Glomerular endothelial cell (primary cell): Measurements from ENCODE around the gene PTPRN2. TPM values are rescaled to one million over a fixed set of nuclear protein-coding genes. Genes with fewer than 3 reads are reported as not detected.

Experiments
- DNase-seq: peaks from one replicate; pipeline ENCODE4 v3.0.0-alpha.2; 2011; ENCODE audit warnings: low read depth, low spot score; ENCODE audit errors: extremely low read depth
- total RNA-seq: library from RNA; depleted of rRNA; stranded (reverse); fragments of >200 nt; gene quantifications from 2 replicates; pipeline ENCODE4 v1.2.3, GENCODE V29; 2015

PTPRN2 gene
- total RNA-seq, 1 donor from 2014 or later = 10.0 TPM

GRCh38 chr7:157813741-157814661, 773.6 kb downstream of the PTPRN2 start:
- DNase-seq = no peak

- DNase-seq = no peak
Observed at GRCh38 chr7:157813053-157813452, 774.6 kb downstream of the PTPRN2 start.

GRCh38 chr7:157811946-157812345, 775.7 kb downstream of the PTPRN2 start:
- DNase-seq = no peak

- DNase-seq = no peak
Observed at GRCh38 chr7:157809863-157810851, 777.5 kb downstream of the PTPRN2 start.

DNA sequence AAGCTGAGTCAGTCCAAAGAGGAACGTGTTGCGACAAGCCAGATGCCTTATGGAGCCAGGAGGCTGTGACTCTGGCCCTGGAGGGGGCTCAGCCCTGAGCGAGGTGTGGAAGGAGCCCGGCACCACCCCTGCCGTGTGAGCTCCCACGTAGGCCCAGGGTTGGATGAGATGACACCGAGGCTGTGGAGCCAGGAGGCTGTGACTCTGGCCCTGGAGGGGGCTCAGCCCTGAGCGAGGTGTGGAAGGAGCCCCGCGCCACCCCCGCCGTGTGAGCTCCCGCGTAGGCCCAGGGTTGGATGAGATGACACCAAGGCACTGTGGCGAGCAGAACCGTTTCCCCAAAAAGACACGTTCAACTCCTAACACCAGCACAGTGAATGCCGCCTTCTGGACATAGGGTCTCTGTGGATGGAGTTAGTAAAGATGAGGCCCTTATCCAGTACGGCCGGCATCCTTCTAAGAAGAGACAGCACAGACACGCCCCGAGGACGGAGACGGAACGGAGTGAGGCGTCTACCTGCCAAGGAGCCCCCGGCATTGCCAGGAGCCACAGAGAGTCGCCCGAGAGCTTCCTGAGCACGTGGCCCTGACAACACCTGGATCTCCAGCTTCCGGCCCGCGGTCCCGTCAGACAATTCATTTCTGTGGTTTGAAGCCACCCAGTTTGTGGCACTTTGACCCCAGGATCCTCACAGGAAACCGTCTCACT, 778.3 kb downstream of the PTPRN2 start:
- DNase-seq = no peak

DNA sequence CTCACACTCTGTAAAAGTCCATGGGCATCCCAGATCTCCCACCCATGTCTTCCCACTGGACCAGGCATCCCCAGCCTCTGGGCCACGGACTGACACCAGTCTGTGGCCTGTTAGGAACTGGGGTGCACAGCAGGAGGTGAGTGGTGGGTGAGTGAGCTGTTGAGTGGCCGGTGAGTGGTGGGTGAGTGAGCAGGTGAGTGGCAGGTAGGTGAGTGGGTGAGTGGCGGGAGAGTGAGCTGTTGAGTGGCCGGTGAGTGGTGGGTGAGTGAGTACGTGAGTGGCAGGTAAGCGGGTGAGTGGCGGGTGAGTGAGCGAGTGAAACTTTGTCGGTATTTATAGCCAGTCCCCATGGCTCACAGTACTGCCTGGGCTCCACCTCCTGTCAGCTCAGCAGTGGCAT, 779.6 kb downstream of the PTPRN2 start:
- DNase-seq = no peak

DNA sequence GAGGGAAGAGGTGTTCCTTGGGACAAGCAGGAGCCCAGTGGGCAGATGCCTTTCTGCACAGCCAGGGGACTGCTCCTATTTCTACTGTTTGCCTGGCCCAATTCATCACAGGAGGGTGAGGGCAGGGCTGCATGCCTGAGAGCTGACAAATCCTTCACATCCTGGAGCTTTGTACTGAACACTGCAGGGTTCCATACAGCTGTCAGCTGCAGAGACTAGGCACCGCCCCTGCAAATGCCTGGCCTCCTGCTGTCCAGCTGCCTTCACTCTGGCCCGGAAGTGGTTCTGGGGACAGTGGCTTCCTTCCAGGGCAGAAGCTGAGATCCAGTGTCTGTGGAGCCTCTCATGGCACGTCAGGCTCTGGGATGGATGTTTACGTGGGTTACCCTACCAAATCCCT, 780.1 kb downstream of the PTPRN2 start:
- DNase-seq = no peak

GRCh38 chr7:157806711-157807110, 780.9 kb downstream of the PTPRN2 start:
- DNase-seq = no peak

DNA sequence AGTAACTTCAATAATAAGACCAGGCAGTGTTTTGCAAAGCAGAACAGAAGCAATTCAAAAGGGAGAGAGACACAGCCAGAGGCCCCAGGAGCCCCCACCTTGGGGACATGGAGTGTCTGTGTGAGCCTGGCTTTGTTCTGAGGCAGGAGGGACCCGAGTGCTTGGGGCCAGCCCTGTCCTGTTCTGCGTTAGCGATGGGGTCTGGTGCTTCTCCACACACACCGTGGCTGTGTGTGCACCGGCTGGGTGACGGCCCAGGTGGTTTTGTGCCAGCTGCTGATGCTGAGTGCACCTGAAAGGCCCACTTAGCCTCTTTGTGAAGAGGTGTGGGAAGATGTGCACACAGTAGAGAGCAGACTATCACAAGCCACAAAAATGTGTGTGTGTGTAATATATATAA, 781.9 kb downstream of the PTPRN2 start:
- DNase-seq = no peak

DNA sequence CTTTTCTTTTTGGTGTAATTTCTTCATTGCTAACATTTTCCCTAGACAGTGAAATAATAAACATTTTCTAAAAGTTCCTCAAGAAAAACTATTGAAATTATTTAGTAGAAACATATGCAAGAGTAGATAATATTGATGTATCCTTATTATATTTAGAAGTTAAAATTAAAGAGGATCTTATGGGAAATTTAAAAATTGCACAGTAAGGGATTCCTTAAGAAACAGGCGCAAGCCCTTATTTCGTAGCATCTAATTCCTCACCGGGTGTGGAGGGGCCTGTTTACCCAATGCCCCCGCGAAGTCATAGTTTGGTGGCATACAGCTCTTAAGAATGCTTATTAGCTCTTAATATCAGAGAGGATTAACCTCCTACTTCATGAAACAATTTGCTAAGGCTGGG, 783.7 kb downstream of the PTPRN2 start:
- no peak for DNase-seq

DNA sequence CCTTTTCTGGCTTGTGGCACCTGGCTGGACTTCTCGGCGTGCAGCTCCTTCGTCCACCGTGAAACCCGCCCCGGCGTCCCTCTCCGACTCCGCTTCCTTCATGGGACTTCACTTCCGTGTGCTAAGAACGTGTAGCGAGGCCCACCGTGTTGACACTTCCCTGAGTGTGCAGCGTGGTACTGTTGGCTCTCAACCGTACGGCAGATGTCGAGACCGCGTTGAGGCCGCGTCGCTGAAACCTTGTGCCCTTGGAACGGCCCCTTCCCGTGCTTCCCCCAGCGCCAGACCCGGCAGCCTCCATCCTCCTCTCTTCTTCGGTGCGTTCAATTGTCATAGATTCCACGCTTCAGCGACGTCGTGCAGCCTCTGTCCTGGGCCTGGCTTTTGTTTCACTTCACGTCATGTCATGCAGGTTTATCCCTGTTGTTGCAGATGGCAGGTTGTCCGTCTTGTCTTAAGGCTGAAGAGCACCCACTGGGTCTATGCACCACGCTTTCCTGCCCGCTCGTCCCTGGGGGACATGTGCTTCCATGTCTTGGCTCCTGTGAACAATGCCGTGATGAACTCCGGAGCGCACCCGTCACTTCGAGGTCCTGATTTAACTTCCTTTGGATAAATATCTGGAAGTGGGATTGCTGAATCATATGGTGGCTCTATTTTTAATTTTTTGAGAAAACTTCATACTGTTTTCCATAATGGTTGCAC, 785.5 kb downstream of the PTPRN2 start:
- no peak for DNase-seq

DNA sequence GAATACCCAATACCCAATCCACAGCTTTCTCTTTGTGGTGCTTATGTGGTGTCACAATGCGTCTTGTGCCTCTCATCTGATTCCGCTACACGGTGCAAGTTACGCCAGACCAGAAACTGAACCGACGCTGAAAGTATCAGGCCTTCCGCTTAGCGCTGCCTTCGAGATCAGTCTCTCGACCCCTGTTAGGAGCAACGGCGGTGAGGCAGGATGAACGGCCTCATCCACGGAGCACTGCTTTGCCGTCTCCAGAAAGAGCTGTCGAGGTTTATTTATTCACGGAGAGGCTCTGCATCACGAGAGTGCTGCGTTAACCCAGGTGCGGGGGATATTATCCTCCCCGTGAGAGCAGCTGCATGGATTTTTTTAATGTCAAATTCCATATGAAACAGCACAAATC, 786.5 kb downstream of the PTPRN2 start:
- DNase-seq = no peak

DNA sequence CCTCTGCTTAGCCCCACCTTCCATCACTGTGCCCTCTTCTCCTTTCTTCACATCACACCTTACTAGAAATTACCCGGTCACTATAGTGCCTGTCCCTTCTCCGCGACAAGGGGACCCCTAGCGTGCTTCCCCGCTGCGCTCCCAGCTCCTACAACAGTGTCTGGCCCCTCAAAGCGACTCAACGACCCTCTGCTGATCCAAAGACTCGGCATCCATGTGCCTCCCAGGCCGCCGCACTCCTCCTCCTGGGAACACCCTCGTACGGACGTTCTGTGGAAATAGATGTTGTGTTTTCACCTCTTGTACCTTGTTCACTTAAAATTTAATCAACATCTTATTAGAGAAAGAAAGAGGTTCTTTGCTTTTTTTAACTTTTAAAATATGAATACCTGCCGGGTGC, 787.3 kb downstream of the PTPRN2 start:
- DNase-seq = no peak

DNA sequence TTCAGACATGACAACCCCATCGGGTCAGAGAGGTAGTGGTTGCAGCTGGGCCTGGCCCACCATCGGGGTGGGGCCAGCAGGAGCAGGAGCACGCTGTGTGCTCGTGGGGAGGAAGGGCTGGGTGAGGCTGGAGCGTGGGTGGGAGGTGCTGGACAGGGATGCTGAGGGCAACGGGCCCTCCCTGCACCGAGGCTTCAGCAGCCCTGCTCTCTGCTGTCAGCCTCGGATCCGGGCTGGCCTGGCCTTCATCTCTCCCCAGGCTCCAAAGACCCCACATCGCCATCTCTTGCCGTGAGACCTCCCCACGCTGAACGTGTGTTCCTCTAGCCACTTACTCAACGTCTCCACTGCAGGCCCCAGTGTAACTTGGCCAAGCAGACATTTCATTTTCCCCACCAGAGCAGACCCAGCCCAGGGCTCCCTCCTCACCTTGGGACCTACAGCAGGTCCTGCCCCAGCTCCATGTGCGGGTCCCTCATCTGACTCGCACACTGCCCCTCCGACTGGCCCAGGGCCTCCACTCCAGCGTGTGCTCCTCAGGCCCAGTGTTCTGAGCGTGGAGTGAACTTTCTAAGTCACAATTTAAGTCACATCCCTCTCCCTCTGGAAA, 788.4 kb downstream of the PTPRN2 start:
- DNase-seq = no peak

DNA sequence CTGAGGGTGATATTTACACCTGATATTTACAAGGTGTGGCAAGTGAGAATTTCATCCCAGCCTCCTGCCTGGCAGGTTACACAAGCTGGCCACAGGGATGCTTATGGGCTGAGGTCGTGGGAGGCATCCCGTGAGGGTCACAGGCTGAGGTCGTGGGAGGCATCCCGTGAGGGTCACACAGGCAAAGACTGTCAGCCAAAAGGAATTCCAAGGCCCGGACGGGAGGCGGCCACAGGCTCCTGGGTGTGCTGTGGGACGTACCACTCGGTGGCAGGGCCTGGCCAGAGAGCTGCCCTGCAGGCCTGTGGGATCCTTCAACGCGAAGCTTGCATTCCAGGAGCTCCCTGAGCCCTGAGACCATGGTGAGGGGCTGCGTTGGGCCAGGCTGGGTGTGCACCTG, 790.3 kb downstream of the PTPRN2 start:
- no peak for DNase-seq

DNA sequence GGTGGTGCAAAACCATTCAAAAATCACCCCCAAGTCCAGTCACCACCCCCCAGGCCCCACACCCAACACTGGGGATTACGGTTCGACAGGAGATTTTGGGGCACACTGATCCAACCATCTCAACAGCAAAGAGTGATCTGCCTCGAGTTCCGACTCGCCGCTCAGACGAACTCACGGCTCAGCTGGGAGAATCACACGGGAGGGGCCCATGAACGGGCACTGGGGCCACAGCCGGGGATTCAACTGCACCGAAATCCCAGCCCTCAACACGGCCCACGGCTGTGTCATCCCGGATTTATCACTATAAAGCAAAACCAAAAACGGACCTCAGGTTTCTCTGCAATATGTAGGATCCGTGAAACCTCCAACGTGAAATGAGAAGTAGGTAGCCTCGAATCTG, 790.8 kb downstream of the PTPRN2 start:
- no peak for DNase-seq

DNA sequence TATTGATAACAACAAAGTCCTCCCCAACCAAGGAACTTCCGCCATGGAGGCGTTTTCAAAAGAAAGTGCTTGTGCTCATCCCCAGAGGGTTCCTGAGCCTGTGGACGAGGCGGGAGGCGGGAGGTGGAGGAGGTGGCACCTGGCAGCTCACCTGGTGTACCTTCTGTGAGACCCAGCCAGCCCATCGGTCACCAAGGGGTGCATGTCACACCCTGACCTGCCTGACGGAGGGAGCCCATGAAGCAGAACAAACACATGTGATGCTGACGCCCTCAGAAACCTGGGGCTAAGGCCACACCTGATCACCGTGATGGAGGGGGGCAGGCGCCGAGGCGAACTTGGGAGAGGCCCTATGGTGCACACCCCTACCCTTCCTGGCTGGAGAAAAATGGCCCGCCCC, 792.0 kb downstream of the PTPRN2 start:
- DNase-seq = no peak

DNA sequence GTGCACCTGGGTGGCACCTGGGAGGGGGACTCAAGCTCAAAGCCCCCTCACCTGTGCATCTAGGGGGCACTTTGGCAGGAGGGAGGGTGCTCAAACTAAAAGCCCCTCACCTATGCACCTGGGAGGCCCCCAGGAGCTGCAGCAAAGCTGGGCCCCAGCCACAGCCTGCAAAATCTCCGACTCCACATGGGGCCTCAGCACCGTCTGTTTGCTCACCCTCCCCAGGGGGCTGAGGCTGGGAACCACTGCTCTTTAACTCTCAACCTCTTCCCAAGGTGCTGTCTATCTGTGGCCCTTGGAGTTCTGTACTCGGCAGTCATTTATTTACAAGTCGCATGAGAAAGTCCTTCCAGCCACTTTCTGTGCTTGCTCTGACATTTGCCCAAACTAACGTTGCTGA, 792.4 kb downstream of the PTPRN2 start:
- DNase-seq = no peak

DNA sequence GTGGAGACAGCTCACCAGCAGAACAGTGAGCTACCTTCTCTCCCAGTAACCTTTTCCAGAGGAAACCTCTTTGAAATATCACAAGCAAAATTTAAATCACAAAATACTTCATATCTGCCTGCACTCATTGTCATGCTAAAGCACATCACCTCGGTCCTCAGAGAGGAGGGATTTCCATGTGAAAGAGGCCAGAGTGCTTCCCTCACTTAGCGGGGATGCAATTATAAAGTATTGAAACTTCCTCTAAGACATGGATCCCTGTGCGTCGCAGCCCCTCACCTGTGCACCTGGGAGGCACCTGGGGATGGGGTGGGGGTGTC, 792.9 kb downstream of the PTPRN2 start:
- no peak for DNase-seq
